GM18508 (cell line): ENCODE measurements around the gene HSD17B14.
"Not testable (repeated sequence)": the region's sequence is repeated elsewhere in the genome, so short reads cannot be mapped to it uniquely, and the experiment has no call there.

Source experiments
- ATAC-seq: cut with Tn5 transposase; IDR thresholded peaks from one replicate; pipeline ENCODE4 v1.9.1; 2021; ENCODE audit warnings: moderate number of reproducible peaks; ENCODE audit not compliant: insufficient read depth, unreplicated experiment

The HSD17B14 gene

DNA sequence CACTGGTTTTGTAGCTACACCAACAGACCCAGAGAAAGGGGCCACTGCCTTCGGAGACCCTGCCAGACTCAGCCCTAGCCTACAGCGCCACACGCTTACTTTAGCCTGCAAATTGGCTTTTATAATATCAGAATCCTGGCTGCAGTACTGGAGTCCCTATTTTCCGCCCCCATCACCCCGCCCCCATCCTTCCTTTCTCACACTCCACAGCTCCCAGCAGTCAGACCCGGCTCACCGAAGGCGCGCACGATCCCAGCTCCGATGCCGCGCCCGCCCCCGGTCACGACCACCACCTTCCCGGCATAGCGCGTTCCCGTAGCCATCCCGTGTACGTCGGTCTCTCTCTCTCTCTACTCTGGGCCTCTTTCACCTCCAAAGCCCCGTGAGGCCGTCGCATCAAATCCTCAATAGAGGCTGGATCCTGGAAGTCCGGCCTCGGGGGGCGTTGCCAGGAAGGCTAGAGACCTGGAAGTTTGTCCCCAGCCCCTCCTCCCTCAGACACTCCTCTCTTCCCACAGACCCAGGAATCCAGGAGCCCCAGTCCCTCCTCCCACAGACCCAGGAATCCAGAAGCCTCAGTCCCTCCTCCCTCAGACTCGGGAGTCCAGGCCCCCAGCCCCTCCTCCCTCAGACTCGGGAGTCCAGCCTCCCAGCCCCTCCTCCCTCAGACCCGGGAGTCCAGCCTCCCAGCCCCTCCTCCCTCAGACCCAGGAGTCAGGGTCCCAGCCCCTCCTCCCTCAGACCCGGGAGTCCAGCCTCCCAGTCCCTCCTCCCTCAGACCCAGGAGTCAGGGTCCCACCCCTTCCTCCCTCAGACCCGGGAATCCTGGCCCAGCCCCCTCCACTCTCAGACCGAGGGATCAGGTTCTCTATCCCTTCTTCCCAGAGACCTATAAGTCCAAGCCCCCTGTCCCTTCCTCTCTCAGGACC, at the start of gene HSD17B14:
HSD17B14 (minus strand) TSS at position 403 of the 929 bp plus-strand sequence; CDS start at position 323, 80 bp downstream.
- no peak for ATAC-seq

DNA sequence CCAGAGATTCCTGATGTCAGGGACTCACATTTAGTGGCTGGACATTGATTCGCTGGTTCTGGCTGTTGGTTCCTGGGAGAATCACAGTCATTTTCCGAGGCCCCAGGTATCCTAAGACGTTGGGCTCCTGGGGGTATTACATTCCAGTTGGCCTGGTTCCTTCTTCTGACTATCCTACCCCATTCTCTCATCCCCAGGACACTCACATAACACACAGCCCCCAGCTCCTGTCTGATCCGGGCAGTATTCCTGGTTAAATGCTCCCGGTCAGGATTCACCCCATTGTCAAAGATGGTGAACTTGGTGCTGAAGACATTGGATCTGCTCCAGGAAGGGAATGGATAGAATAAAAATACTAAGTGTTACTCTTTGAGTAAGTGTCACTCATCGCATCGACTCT, 47.4 kb upstream of the HSD17B14 start:
- no peak for ATAC-seq

DNA sequence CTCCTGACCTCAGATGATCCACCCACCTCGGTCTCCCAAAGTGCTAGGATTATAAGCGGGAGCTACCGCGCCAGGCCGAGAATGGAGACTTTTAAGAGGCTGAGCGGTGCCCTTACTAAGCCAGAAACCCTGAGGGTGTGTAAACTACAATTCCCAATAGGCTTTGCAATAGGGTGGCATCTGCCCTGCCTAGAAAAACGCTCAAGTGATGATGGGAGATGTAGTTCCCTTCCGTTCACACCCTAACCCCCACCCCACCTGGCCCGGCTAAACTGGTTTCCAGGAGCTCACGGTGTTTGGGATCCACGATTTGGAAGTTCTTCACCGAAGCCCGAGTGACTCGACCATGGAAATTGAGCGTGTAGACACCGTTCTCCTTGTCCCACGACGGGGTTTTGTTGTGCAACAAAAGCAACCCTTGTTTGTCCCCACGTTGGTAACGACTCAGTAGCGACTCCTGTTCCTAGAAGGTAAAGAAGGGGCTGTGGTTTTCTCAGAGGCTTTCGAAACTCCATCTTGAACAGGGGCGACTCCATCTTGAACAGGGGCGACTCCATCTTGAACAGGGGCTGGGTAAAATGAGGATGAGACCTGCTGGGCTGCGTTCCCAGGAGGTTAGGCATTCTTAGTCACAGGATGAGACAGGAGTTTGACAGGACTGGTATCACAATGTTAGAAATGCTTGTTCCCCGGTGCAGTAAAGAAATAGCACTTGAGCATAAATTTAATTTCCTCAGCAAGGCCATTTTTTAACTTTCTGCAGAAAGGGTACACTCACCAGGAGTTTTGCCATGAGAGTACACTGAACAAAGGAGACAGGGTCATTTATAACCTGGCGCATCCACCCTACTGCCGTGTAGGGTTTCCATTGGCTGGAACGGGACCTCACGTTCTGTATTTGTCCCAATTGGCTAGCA, 45.7 kb upstream of the HSD17B14 start:
- no peak for ATAC-seq

DNA sequence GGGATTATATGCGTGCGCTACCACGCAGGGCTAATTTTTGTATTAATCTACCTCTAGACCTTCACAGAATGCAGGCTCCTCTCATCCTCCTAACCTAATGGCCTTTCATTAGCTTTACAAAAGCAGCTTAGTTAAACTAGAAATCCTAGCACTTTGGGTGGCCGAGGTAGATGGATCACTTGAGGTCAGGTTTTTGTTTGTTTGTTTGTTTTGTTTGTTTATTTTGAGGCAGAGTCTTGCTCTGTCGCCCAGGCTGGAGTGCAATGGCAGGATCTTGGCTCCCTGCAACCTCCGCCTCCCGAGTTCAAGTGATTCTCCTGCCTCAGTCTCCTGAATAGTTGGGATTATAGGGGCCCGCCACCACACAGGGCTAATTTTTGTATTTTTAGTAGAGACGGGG, 43.4 kb upstream of the HSD17B14 start:
- ATAC-seq = not testable (repeated sequence)

DNA sequence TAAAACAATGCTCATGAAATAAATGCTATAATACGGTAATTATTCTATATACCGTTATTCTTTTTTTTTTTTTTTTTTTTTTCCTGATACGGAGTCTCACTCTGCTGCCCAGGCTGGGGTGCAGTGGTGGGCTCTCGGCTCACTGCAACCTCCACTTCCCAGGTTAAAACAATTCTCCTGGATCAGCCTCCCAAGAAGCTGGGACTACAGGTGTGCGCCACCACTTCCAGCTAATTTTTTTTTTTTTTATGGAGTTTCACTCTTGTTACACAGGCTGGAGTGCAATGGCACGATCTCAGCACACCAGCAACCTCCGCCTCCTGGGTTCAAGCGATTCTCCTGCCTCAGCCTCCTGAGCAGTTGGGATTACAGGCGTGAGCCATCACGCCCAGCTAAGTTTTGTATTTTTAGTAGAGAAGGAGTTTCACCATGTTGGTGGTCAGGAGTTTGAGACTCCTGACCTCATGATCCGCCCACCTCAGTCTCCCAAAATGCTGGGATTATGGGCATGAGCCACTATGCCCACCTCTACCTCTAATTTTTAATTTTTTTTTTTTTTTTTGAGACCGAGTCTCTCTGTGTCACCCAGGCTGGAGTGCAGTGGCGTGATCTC, 42.8 kb upstream of the HSD17B14 start:
- no peak for ATAC-seq

DNA sequence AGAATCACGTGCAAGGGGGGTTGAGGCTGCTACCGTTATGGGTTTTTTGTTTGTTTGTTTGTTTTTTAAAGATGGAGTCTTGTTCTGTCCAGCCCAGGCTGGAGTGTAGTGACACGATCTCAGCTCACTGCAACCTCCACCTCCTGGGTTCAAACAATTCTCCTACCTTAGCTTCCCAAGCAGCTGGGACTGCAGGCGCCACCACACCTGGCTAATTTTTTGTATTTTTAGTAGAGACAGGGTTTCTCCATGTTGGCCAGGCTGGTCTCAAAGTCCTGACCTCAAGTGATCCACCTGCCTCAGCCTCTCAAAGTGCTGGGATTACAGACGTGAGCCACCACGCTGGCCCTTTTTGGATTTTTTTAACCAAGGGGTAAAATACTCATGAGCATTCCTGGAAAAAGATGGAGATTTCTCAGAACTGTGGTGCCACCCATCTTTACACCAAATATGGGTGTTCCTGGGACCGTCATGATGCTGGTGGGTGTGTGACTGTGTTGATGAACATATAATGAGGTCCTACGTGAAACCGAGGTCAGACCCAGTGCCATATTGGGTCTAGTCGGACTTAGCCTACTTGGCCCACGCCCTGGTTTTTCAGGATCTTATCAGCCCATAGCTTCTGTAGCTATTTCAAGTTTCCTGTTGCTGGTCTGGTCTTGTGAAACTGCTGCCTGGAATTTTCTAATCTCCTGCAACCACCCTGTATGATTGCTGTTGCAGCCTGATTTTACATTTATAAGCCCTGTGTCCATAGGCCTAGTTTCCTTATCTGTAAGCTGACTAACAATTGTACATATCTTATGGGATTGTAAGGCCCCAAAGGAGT, 42.1 kb upstream of the HSD17B14 start:
- ATAC-seq = no peak

DNA sequence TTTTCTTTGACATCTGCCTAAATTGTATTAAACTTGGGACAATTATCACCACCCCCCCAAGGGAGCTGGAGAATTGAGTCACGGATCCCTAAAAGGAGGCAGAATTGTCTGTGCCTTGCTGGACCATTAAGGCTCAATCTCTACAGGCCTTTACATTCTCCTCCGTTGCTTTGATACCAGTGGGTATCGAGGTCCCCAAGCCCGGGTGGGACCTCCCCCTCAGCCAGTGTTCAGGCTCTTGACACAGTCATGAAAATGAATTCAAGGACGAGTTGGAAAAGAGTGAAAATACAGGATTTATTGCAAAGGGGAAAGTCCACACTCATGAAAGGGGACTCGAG, 41.5 kb upstream of the HSD17B14 start:
- ATAC-seq = no peak

DNA sequence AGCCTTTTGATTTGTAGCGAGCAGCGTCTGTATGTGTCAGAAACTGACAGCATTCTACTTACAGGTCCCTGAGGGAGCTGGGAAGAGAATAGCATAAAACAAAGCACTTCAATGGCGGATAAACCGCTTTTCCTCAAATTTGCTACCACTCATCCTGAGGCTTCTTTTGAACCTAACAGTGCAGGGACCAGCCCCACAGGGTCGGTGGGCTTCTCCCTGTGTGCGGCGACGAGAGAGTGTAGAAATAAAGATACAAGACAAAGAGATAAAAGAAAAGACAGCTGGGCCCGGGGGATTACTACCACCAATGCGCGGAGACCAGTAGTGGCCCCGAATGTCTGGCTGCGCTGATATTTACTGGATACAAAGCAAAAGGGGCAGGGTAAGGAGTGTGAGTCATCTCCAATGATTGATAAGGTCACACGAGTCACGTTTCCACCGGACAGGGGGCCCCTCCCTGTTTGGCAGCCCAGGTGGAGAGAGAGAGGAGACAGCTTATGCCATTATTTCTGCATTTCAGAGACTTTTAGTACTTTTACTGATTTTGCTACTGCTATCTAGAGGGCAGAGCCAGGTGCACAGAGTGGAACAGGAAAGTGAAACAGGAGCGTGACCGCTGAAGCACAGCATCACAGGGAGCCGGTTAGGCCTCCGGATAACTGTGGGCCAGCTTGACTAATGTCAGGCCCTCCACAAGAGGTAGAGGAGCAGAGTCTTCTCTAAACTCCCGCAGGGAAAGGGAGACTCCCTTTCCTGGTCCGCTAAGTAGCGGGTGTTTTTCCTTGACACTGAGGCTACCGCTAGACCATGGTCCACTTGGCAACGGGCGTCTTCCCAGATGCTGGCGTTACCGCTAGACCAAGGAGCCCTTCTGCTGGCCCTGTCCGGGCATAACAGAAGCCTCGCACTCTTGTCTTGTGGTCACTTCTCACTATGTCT, 40.0 kb upstream of the HSD17B14 start:
- ATAC-seq = not testable (repeated sequence)

DNA sequence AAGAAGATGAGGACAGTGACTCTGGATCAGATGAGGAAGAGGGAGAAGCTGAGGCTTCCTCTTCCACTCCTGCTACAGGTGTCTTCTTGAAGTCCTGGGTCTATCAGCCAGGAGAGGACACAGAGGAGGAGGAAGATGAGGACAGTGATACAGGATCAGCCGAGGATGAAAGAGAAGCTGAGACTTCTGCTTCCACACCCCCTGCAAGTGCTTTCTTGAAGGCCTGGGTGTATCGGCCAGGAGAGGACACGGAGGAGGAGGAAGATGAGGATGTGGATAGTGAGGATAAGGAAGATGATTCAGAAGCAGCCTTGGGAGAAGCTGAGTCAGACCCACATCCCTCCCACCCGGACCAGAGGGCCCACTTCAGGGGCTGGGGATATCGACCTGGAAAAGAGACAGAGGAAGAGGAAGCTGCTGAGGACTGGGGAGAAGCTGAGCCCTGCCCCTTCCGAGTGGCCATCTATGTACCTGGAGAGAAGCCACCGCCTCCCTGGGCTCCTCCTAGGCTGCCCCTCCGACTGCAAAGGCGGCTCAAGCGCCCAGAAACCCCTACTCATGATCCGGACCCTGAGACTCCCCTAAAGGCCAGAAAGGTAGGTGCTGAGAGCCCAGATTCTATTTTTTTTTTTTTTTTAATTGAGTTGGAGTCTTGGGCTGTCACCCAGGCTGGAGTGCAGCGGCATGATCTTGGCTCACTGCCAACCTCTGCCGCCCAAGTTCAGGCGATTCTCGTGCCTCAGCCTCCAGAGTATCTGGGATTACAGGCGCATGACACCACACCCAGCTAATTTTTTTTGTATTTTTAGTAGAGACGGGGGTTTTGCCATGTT, 38.2 kb upstream of the HSD17B14 start:
- no peak for ATAC-seq

DNA sequence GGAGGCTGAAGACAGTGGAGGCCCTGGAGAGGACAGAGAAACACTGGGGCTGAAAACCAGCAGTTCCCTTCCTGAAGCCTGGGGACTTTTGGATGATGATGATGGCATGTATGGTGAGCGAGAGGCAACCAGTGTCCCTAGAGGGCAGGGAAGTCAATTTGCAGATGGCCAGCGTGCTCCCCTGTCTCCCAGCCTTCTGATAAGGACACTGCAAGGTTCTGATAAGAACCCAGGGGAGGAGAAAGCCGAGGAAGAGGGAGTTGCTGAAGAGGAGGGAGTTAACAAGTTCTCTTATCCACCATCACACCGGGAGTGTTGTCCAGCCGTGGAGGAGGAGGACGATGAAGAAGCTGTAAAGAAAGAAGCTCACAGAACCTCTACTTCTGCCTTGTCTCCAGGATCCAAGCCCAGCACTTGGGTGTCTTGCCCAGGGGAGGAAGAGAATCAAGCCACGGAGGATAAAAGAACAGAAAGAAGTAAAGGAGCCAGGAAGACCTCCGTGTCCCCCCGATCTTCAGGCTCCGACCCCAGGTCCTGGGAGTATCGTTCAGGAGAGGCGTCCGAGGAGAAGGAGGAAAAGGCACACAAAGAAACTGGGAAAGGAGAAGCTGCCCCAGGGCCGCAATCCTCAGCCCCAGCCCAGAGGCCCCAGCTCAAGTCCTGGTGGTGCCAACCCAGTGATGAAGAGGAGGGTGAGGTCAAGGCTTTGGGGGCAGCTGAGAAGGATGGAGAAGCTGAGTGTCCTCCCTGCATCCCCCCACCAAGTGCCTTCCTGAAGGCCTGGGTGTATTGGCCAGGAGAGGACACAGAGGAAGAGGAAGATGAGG, 37.4 kb upstream of the HSD17B14 start:
- no peak for ATAC-seq

DNA sequence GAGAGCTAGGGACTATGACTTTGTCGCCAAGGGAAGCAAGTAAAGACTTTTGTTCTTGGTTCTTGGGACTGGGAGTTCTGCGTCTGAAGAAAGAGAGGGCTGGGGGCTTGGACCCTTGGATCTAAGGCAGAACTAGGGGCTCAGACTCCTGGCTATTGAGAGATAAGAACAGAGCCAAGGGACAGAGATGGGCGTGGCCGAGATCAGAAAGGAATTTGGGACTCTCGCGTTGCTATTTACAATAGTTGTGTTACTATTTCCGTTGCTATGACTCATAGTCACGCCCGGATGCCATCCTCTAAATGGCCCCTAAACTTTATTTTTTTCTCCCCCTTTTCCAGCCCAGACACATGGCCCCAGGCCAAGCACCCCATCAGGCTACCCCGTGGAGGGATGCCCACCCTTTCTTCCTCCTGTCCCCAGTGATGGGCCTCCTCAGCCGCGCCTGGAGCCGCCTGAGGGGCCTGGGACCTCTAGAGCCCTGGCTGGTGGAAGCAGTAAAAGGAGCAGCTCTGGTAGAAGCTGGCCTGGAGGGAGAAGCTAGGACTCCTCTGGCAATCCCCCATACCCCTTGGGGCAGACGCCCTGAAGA, 36.7 kb upstream of the HSD17B14 start:
- no peak for ATAC-seq

DNA sequence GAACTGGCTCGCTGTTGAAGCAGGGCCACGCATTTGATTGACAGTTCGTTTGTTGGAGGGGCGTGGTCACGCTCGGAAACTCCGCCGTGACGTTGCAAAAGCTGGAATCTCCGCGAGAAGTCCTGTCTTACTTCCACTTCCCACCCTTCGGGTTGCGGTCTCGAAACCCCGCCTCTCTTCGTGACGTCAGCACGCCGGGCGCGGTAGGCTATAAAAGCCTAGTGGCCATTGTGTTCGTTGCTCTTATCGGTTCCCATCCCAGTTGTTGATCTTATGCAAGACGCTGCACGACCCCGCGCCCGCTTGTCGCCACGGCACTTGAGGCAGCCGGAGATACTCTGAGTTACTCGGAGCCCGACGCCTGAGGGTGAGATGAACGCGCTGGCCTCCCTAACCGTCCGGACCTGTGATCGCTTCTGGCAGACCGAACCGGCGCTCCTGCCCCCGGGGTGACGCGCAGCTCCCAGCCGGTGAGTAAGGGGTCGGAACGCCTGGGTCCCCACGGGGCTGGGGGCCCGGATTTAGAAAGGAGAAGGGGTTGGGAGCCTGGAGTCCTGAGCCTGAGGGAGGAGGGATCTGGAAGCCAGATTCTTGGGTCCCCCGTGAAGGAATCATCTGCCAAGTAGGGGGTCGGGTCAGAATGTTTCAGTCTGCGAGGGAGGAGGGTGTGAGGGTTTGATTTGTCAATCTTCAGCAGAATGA, 36.0 kb upstream of the HSD17B14 start, which contains the start of gene PPP1R15A:
PPP1R15A (plus strand) TSS at position 240 of the 702 bp plus-strand sequence. CDS start 813 bp downstream, outside the sequence.
- no peak for ATAC-seq

DNA sequence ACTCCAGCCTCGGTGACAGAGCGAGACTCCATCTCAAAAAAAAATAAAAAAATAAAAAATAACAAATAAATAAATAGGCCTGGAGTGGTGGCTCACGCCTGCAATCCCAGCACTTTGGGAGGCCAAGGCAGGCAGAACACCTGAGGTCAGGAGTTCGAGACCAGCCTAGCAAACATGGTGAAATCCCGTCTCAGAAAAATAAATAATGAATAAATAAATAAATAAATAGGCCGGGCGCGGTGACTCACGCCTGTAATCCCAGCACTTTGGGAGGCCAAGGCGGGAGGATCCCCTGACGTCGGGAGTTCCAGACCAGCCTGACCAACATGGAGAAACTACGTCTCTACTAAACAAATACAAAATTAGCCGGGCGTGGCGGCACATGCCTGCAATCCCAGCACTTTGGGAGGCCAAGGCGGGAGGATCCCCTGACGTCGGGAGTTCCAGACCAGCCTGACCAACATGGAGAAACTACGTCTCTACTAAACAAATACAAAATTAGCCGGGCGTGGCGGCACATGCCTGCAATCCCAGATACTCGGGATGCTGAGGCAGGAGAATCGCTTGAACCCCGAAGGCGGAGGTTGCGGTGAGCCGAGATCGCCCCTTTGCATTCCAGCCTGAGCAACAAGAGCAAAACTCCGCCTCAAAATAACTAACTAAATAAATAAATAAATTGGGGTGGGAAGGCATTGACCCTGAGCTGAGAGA, 35.3 kb upstream of the HSD17B14 start:
- not testable (repeated sequence) for ATAC-seq

DNA sequence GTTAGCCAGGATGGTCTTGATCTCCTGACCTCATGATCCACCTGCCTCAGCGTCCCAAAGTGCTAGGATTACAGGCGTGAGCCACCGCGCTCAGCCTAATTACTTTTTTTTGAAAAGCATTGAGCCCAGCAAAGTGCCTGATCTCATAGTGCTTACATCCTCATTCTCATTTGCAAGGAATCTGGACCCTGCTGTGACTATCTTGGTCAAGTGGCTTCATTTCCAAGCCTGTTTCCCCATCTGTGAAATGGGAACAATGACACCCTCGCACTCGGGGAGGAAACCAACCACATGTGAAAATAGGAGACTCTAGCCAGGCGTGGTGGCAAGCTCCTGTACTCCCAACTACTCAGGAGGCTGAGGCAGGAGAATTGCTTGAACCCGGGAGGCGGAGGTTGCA, 33.8 kb upstream of the HSD17B14 start:
- ATAC-seq = no peak

DNA sequence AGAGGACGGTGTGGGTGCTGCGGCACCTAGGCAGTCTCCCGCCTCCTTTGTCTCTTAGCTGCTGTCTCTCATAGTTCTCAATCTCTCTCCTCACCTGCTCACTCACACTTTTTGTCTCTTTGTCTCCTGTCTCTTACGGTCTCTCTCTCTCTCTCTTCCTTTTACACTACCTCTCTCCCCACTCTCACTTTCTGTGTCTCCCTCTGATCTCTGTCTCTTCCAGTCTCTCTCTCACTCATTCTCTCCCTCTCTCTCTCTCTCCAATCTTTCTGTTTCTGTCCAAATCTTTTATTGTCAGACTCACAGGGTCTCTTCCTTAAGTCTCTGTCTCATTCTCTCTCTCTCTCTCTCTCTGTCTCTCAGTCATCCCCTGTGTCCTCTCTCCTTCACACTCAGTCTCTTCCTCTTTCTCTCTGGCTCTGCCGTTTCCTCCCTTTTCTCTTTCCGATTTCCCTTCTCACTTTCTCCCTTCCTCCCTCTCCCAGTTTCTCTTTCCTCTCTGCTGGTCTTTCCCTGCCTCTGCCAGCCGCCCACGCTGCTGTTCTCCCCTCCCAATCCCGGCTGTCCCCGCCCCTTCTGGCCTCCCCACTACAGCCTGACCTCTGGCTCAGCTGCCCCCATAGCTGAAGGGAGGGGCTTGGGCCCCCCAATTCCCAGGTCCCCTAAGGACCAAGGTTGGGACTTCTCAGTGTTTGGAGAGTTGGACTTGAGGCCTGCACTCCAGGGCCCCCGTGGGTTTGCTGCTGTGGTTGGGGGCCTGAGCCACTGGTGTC, 32.0 kb upstream of the HSD17B14 start, which contains the start of gene PLEKHA4:
PLEKHA4 (minus strand) TSS at position 504 of the 773 bp plus-strand sequence. CDS start 997 bp downstream, outside the sequence.
- ATAC-seq = no peak
